ENCODE results near the gene AUTS2.

AUTS2 gene

GRCh38 chr7:70094831-70095230 is 496.6 kb downstream of the AUTS2 start:
- DNase-seq = peak; percentile 30
- TF ChIP-seq CTCF (IDR thresholded peaks at IDR 0.05; ENCODE audit: low read depth, low read length) = no peak
- H3K36me3 ChIP-seq = no peaks in the 10 kb centered on the region
- H3K27ac ChIP-seq = no peak overlapping the region
- H3K4me3 ChIP-seq (ENCODE audit: low read depth, low read length) = no peak overlapping the region
- no peaks in the 10 kb centered on the region for H3K9me3 ChIP-seq (ENCODE audit: severe bottlenecking)
- H3K27me3 ChIP-seq (ENCODE audit: insufficient read depth, low read depth, severe bottlenecking) = no peaks in the 10 kb centered on the region

GRCh38 chr7:70097645-70098044 is 499.4 kb downstream of the AUTS2 start:
- Histone ChIP-seq H3K27me3 (ENCODE audit: insufficient read depth, low read depth, severe bottlenecking) (no peaks in the 10 kb centered on the region), H3K36me3 (no peaks in the 10 kb centered on the region), H3K4me3 (ENCODE audit: low read depth, low read length) (no peak overlapping the region), H3K9me3 (ENCODE audit: severe bottlenecking) (no peaks in the 10 kb centered on the region), H3K27ac (no peak overlapping the region)
- DNase-seq = no peak
- no peak for TF ChIP-seq CTCF (IDR thresholded peaks at IDR 0.05; ENCODE audit: low read depth, low read length)

GRCh38 chr7:70098133-70098561 is 499.9 kb downstream of the AUTS2 start:
- no peak for DNase-seq
- Histone ChIP-seq H3K4me3 (ENCODE audit: low read depth, low read length) (no peak overlapping the region), H3K27ac (no peak overlapping the region), H3K9me3 (ENCODE audit: severe bottlenecking) (no peaks in the 10 kb centered on the region), H3K27me3 (ENCODE audit: insufficient read depth, low read depth, severe bottlenecking) (no peaks in the 10 kb centered on the region), H3K36me3 (no peaks in the 10 kb centered on the region)
- no peak for TF ChIP-seq CTCF (IDR thresholded peaks at IDR 0.05; ENCODE audit: low read depth, low read length)

GRCh38 chr7:70098905-70099672 is 500.8 kb downstream of the AUTS2 start:
- H3K27me3 ChIP-seq (ENCODE audit: insufficient read depth, low read depth, severe bottlenecking) = no peaks in the 10 kb centered on the region

GRCh38 chr7:70104243-70104642 is 506.0 kb downstream of the AUTS2 start:
- no peak for DNase-seq
- Histone ChIP-seq H3K27me3 (ENCODE audit: insufficient read depth, low read depth, severe bottlenecking) (no peaks in the 10 kb centered on the region), H3K27ac (no peak overlapping the region), H3K4me3 (ENCODE audit: low read depth, low read length) (no peak overlapping the region), H3K36me3 (no peaks in the 10 kb centered on the region), H3K9me3 (ENCODE audit: severe bottlenecking) (no peaks in the 10 kb centered on the region)
- no peak for TF ChIP-seq CTCF (IDR thresholded peaks at IDR 0.05; ENCODE audit: low read depth, low read length)

More at GRCh38 chr7:70098905-70099672, 500.8 kb downstream of the AUTS2 start:
- Histone ChIP-seq H3K4me3 (ENCODE audit: low read depth, low read length) (no peak overlapping the region), H3K27ac (no peak overlapping the region), H3K36me3 (no peaks in the 10 kb centered on the region), H3K9me3 (ENCODE audit: severe bottlenecking) (no peaks in the 10 kb centered on the region)
- DNase-seq = no peak
- no peak for TF ChIP-seq CTCF (IDR thresholded peaks at IDR 0.05; ENCODE audit: low read depth, low read length)

- H3K9me3 ChIP-seq (ENCODE audit: severe bottlenecking) = peaks cover 2% of the 10 kb centered on the region
- TF ChIP-seq CTCF (IDR thresholded peaks at IDR 0.05; ENCODE audit: low read depth, low read length) = no peak
- no peak overlapping the region for H3K4me3 ChIP-seq (ENCODE audit: low read depth, low read length)
These were observed 514.8 kb downstream of the AUTS2 start for GRCh38 chr7:70113078-70113477.

More at GRCh38 chr7:70113078-70113477, 514.8 kb downstream of the AUTS2 start:
- no peak for DNase-seq
- no peaks in the 10 kb centered on the region for H3K36me3 ChIP-seq
- no peaks in the 10 kb centered on the region for H3K27me3 ChIP-seq (ENCODE audit: insufficient read depth, low read depth, severe bottlenecking)
- no peak overlapping the region for H3K27ac ChIP-seq
